ENCODE results near the gene SGMS1.
"Not testable (repeated sequence)": the region's sequence is repeated elsewhere in the genome, so short reads cannot be mapped to it uniquely, and the experiment has no call there.

The SGMS1 gene

DNA sequence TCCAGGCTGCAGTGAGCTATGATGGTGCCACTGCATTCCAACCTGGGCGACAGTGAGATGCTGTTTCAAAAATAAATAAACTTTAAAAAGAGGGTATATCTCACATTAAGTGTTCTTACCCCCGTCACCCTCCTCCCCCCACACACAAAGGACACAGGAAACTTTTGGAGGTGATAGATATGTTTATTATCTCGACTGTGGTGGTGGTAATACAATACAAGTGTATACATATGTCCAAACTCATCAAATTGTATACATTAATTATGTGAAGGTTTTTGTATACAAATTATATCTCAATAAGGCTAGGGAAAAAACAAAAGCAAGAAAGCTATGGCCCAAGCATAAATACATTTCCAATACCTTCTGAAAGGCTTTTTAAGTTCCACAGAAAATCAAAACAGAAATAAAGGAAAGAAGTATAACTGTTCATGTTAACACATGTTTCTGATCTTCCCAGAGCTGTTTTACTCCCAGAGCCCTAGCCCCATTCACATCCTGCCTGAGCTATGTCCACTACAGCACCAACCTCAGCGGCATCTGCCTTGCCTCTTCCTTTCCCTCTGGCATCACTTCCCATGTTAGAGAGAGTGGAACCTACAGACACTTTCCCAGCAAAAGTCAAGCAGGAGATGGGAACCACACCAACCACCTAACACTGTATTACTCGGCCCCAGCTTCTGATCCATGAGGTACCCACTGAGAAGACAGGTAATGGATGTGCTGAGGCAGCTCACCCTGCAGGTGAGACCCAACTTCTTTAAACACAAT, 48.1 kb downstream of the SGMS1 start:
- H3K4me3 ChIP-seq (ENCODE audit: low read depth, low read length), result no peak overlapping the region
- no peak for DNase-seq (ENCODE audit: low read depth)
- TF ChIP-seq, protein P1, sequence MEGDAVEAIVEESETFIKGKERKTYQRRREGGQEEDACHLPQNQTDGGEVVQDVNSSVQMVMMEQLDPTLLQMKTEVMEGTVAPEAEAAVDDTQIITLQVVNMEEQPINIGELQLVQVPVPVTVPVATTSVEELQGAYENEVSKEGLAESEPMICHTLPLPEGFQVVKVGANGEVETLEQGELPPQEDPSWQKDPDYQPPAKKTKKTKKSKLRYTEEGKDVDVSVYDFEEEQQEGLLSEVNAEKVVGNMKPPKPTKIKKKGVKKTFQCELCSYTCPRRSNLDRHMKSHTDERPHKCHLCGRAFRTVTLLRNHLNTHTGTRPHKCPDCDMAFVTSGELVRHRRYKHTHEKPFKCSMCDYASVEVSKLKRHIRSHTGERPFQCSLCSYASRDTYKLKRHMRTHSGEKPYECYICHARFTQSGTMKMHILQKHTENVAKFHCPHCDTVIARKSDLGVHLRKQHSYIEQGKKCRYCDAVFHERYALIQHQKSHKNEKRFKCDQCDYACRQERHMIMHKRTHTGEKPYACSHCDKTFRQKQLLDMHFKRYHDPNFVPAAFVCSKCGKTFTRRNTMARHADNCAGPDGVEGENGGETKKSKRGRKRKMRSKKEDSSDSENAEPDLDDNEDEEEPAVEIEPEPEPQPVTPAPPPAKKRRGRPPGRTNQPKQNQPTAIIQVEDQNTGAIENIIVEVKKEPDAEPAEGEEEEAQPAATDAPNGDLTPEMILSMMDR (IDR thresholded peaks at IDR 0.05; ENCODE audit: low read depth, low read length, missing control alignments), result no peak

DNA sequence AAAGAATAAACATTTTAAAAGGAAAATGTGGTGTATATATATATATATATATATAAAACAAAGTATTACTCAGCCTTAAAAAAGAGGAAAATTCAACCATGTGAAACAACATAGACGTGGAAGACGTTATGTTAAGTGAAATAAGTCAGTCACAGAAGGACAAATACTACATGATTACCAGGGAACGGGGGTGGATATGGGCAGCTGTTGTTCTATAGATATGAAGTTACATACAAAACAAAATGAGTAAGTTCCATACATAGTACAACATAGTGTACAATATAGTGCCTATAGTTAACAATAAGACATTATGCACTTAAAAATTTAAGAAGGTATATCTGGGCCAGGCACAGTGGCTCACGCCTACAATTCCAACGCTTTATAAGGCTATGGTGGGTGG, 48.8 kb downstream of the SGMS1 start:
- DNase-seq (ENCODE audit: low read depth), result no peak
- no peak overlapping the region for H3K4me3 ChIP-seq (ENCODE audit: low read depth, low read length)
- TF ChIP-seq, protein P1 (IDR thresholded peaks at IDR 0.05; ENCODE audit: low read depth, low read length, missing control alignments), result no peak

DNA sequence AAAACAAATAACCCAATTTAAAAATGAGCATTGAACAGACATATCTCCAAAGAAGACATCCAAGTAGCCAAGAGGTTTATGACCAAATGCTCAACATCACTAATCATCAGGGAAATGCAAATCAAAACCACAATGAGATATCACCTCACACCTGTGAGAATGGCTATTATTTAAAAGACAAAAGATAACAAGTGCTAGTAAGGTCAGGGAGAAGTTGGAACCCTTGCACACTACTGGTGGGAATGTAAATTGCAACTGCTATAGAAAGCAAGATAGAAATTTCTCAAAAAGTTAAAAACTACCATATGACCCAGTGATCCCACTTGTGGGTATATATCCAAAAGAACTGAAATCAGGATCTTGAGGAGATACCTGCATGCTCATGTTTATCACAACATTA, 49.5 kb downstream of the SGMS1 start:
- H3K4me3 ChIP-seq (ENCODE audit: low read depth, low read length), result no peak overlapping the region
- no peak for DNase-seq (ENCODE audit: low read depth)
- TF ChIP-seq, protein P1 (IDR thresholded peaks at IDR 0.05; ENCODE audit: low read depth, low read length, missing control alignments), result peak; percentile 25

DNA sequence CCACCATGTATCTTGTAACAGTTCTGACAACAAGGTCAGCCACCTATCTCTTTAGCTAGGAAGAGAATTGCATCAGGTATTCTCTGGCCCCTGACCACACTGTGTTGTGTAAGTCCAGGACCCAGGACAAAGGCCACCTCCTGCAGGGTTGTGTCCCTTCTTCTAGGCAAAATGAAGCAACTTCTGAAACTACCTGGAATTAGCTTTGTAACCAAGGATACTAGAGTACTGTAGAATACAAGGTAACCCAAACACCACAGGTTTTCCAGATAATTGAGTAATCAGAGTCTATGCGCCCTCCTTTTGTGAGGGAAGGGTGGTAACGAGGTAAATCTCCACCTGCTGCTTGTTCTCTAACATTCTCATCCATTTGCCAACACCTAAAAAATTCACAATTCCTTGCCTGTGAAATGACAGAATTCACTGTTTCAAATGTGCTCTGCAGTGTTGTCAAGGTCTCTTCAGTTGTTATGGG, 51.7 kb downstream of the SGMS1 start:
- DNase-seq (ENCODE audit: low read depth), result no peak
- no peak overlapping the region for H3K4me3 ChIP-seq (ENCODE audit: low read depth, low read length)
- TF ChIP-seq, protein P1 (IDR thresholded peaks at IDR 0.05; ENCODE audit: low read depth, low read length, missing control alignments), result no peak

DNA sequence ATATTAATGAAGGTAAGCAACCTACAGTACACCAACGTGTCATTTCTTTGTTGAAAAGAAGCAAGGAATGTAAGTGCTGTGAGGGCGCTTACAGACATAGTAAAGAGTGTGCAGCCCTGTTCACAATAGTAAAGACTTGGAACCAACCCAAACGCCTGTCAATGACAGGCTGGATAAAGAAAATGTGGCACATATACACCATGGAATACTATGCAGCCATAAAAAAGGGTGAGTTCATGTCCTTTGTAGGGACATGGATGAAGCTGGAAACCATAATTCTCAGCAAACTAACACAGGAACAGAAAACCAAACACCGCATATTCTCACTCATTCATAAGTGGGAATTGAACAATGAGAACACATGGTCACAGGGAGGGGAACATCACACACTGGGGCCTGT, 55.0 kb downstream of the SGMS1 start:
- not testable (repeated sequence) for H3K4me3 ChIP-seq (ENCODE audit: low read depth, low read length); DNase-seq (ENCODE audit: low read depth)

DNA sequence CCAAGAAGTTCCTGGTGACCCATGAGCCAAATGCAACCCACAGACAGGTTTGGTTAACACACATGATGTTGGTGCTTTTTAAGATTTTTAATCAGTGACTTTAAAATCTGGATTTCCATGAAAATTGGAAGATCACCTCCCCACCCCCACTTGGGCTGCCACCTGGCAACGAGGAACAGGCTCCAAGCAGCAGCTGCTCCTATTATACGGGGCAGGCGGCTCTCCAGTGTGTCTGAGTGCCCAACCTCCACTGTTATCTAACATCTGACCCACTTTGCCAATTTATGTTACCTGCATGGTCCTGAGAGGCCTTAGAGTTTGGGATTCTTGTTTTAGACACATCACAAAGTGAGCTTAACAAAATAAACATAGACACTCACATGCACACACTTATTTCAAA, 56.4 kb downstream of the SGMS1 start:
- DNase-seq (ENCODE audit: low read depth), result no peak
- no peak overlapping the region for H3K4me3 ChIP-seq (ENCODE audit: low read depth, low read length)
- TF ChIP-seq, protein P1 (IDR thresholded peaks at IDR 0.05; ENCODE audit: low read depth, low read length, missing control alignments), result no peak

DNA sequence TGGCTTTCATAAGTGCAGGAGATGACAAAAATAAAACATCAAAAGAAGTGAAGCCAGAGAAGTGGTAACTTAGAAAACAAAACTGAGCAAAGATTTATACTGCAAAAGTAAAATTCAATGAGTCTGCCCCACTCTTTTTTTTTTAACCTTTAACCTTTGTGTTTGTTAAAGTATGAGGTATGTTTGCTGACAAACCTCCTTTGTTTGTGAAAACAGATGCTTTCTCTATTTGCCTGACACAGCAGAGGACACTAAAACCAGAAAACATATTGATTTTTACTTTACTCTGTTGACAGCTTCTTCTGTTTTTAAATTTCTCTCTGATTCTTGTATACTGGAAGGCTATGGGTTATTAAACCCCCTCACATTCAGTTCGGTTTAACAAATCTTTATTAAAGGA, 57.6 kb downstream of the SGMS1 start:
- TF ChIP-seq, protein P1 (IDR thresholded peaks at IDR 0.05; ENCODE audit: low read depth, low read length, missing control alignments), result no peak
- no peak for DNase-seq (ENCODE audit: low read depth)
- no peak overlapping the region for H3K4me3 ChIP-seq (ENCODE audit: low read depth, low read length)
